Prostate gland (tissue), 2 donors: ENCODE data around the gene RNASET2.

Experiments
- CTCF ChIP-seq, 4 experiments: fragments of 200-600 bp in 2 of 4; fragments of 450-650 bp in 2 of 4; sonication (generic) in 2 of 4; IDR thresholded peaks; 1 replicate in 3 of 4; 2 replicates in 1 of 4; pipeline ENCODE4 v1.5.1; 2016 to 2019; ENCODE audit warnings: antibody characterized with exemption in 4 of 4, mild to moderate bottlenecking in 2 of 4, moderate library complexity in 2 of 4
- POLR2A ChIP-seq: fragments of 450-650 bp; IDR thresholded peaks from one replicate; pipeline ENCODE4 v1.6.1; 2016; ENCODE audit warnings: antibody characterized with exemption, mild to moderate bottlenecking

- TF ChIP-seq CTCF (IDR thresholded peaks at IDR 0.05): no peak
- TF ChIP-seq POLR2A: no peak
Observed at GRCh38 chr6:166987448-166987847, 31.1 kb upstream of the RNASET2 start.
